ENCODE data around the gene TNFAIP2. TPM values are rescaled to one million over a fixed set of nuclear protein-coding genes. Genes with fewer than 3 reads are reported as not detected.

TNFAIP2 gene, protein sequence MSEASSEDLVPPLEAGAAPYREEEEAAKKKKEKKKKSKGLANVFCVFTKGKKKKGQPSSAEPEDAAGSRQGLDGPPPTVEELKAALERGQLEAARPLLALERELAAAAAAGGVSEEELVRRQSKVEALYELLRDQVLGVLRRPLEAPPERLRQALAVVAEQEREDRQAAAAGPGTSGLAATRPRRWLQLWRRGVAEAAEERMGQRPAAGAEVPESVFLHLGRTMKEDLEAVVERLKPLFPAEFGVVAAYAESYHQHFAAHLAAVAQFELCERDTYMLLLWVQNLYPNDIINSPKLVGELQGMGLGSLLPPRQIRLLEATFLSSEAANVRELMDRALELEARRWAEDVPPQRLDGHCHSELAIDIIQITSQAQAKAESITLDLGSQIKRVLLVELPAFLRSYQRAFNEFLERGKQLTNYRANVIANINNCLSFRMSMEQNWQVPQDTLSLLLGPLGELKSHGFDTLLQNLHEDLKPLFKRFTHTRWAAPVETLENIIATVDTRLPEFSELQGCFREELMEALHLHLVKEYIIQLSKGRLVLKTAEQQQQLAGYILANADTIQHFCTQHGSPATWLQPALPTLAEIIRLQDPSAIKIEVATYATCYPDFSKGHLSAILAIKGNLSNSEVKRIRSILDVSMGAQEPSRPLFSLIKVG
- 5.3 and 21.1 TPM in 2 replicates for total RNA-seq

DNA sequence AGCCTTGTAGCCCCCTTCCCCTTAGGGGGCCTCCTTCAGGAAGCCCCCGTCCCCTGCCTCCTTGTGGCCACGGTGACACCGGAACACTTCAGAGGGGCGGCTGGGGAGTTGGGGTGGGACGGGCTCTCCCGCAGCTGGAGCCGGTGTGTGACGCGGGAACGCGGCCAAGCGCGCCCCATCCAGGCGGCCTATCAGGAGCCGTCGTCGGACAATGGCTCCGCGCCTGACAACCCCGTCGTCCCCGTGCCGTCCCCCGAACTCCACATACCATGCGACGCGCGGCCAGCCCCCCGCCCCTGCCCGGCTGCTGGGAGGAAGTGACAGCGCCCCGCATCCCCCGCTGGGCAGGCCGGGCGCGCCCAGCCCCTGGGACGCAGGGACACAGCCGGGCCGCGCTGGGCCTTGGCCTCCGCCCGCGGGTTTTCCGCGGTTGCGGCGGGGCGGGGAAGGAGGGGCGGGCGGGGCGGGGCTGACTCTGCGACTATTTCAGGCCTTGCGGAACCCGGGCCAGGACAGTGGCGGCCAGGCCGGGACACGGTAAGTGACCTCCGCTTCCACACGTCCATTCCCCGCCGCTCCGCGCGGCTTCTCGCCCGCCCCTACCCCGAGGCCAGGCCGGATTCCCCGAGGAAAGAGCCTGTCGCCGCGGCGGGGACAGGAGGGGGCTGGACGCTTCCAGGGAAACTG lies at the start of gene TNFAIP2:
TNFAIP2 (plus strand) TSS at position 515 of the 687 bp plus-strand sequence. CDS start 2,997 bp downstream, outside the sequence.
- Histone ChIP-seq H3K36me3 (ENCODE audit: control insufficient read depth, insufficient read depth, low read length) (no peaks in the 10 kb centered on the region), H3K27me3 (ENCODE audit: control insufficient read depth, insufficient read depth, low read length) (peaks cover 17% of the 10 kb centered on the region), H3K4me3 (ENCODE audit: low read depth, low read length) (peak within 1 kb of the TSS; percentile 28)
- FAIRE-seq (no peak), DNase-seq (ENCODE audit: low read depth) (no peak)
- TF ChIP-seq, protein P1, sequence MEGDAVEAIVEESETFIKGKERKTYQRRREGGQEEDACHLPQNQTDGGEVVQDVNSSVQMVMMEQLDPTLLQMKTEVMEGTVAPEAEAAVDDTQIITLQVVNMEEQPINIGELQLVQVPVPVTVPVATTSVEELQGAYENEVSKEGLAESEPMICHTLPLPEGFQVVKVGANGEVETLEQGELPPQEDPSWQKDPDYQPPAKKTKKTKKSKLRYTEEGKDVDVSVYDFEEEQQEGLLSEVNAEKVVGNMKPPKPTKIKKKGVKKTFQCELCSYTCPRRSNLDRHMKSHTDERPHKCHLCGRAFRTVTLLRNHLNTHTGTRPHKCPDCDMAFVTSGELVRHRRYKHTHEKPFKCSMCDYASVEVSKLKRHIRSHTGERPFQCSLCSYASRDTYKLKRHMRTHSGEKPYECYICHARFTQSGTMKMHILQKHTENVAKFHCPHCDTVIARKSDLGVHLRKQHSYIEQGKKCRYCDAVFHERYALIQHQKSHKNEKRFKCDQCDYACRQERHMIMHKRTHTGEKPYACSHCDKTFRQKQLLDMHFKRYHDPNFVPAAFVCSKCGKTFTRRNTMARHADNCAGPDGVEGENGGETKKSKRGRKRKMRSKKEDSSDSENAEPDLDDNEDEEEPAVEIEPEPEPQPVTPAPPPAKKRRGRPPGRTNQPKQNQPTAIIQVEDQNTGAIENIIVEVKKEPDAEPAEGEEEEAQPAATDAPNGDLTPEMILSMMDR (IDR thresholded peaks at IDR 0.05; ENCODE audit: insufficient read depth, low read length, severe bottlenecking) = no peak

DNA sequence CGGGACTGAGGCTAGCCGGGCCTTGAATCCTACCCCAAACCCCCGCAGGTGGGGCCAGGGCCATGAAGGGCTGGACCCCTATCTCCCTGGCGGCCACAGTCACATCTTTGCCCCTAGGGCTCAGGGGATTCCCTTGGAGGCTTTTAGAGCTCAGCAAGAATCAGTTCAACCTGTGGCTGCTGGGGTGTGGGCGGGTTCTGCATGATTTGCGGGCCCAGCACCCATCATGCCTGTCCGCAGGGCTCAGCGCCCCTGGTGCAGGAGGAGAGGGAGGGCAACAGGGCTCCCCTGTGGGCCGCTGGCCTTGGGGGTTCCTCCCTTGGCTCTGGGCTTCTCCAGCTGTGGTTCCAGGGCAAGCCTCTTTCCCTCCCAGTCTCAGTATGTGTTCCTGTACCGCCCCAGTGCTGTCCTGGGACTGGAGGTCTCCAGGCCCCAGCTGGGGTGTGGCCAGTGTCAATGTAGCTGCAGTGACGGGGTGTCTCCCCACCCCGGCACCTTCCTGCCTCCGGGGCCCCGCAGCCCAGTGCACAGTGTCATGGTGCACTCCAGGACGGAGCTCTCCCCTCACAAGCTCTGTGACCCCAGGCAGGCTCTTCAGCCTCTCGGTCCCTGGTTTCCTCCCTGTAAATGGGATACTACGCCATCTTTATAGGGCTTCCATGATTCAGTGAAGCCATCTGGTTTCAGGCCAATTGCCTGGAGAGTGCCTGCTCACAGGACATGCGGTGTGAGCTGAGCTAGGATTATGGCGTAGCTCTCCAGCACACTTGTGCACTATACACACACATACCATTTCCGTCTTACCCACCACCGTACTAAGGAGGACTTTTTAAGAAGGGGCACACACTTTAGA lies 49.2 kb upstream of the TNFAIP2 start:
- H3K27me3 ChIP-seq (ENCODE audit: control insufficient read depth, insufficient read depth, low read length) = no peaks in the 10 kb centered on the region
- H3K36me3 ChIP-seq (ENCODE audit: control insufficient read depth, insufficient read depth, low read length) = no peaks in the 10 kb centered on the region
- TF ChIP-seq, protein P1 (IDR thresholded peaks at IDR 0.05; ENCODE audit: insufficient read depth, low read length, severe bottlenecking) = no peak
- FAIRE-seq (peak; percentile 36), DNase-seq (ENCODE audit: low read depth) (no peak)
- no peak overlapping the region for H3K4me3 ChIP-seq (ENCODE audit: low read depth, low read length)

DNA sequence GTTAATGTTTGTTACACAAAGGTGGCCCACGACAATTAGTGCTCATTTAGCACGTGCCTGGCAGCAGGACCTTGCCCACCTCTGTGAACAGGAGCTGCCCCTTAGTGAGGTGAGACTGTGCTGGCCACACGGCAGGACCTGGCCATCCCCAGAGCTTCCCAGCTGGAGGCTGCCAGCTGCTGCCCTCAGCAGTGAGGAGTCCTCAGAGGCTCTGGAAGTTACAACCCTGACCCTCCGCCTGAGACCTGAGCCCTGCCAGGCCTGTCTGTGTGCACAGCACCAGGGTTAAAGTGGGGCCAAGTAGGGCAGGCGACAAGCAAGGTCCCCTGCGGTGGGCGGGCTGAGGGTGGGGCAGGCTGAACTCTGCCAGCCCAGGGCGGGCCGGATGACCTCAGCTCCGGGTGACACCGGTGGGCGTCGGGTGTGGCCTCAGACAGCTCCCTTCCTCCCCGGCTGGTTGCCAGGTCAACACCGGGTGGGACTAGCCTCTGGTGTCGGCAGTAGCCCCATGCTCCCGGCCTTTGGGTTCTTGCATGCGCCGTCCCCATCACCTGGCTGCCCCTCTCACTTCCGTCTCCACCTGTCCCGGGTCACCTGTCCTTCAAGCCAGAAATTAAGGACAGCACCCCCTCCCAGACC lies 48.4 kb upstream of the TNFAIP2 start:
- TF ChIP-seq, protein P1 (IDR thresholded peaks at IDR 0.05; ENCODE audit: insufficient read depth, low read length, severe bottlenecking) = no peak

DNA sequence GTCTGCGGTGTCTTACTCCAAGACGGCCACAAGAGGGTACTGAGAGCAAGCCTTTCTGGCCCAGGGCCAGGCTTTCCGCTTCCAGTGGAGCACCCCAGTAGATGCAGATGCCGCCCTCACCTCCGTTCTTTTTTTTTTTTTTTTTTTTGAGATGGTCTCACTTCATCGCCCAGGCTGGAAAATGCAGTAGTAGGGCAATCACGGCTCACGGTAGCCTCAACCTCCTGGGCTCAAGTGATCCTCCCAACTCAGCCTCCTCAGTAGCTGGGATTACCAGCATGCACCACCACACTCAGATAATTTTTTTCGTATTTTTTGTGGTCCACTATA lies 44.9 kb upstream of the TNFAIP2 start:
- TF ChIP-seq, protein P1 (IDR thresholded peaks at IDR 0.05; ENCODE audit: insufficient read depth, low read length, severe bottlenecking) = peak; percentile 87
- Histone ChIP-seq H3K27me3 (ENCODE audit: control insufficient read depth, insufficient read depth, low read length) (no peaks in the 10 kb centered on the region), H3K4me3 (ENCODE audit: low read depth, low read length) (no peak overlapping the region), H3K36me3 (ENCODE audit: control insufficient read depth, insufficient read depth, low read length) (no peaks in the 10 kb centered on the region)
- peak; percentile 67 for DNase-seq (ENCODE audit: low read depth)
- FAIRE-seq = no peak

More for the DNA sequence above, 48.4 kb upstream of the TNFAIP2 start:
- H3K36me3 ChIP-seq (ENCODE audit: control insufficient read depth, insufficient read depth, low read length) = no peaks in the 10 kb centered on the region
- H3K4me3 ChIP-seq (ENCODE audit: low read depth, low read length) = peak overlapping the region; percentile 30
- no peak for FAIRE-seq
- DNase-seq (ENCODE audit: low read depth) = no peak
- H3K27me3 ChIP-seq (ENCODE audit: control insufficient read depth, insufficient read depth, low read length) = no peaks in the 10 kb centered on the region

Data from bronchial epithelial cell (primary cell).